Peyer's patch (tissue), 4 donors: Measurements from ENCODE around the gene GSTT4. TPM values are rescaled to one million over a fixed set of nuclear protein-coding genes. Genes with fewer than 3 reads are reported as not detected.
"Not testable (repeated sequence)": the region's sequence is repeated elsewhere in the genome, so short reads cannot be mapped to it uniquely, and the experiment has no call there.

Experiments
- DNase-seq, 3 donors: peaks; one replicate each; pipeline ENCODE4 v3.0.0-alpha.2; 2017 to 2019
- H3K27ac ChIP-seq, 4 donors: fragments of 200-600 bp; sonication (generic); one replicate each; pipeline ENCODE4 v1.5.1; 2016 to 2019
- H3K27me3 ChIP-seq, 2 donors: fragments of 200-600 bp; sonication (generic); one replicate each; pipeline ENCODE4 v1.5.1; 2019
- H3K36me3 ChIP-seq, 3 donors: fragments of 200-600 bp; sonication (generic); one replicate each; pipeline ENCODE4 v1.5.1; 2016 to 2019
- H3K4me1 ChIP-seq, 4 donors: fragments of 200-600 bp; sonication (generic); one replicate each; pipeline ENCODE4 v1.5.1; 2016 to 2019
- H3K4me3 ChIP-seq, 4 donors: fragments of 200-600 bp; sonication (generic); 1 replicate in 3 of 4; 2 replicates in 1 of 4; pipeline ENCODE4 v1.5.1; 2016 to 2019; ENCODE audit warnings: mild to moderate bottlenecking in 1 of 4
- H3K9me3 ChIP-seq, 4 donors: fragments of 200-600 bp; sonication (generic); one replicate each; pipeline ENCODE4 v1.5.1; 2016 to 2019; ENCODE audit warnings: mild to moderate bottlenecking in 1 of 4
- CTCF ChIP-seq, 6 experiments: fragments of 450-650 bp in 4 of 6; fragments of 200-600 bp in 2 of 6; sonication (generic) in 1 of 6; IDR thresholded peaks; one replicate each; pipeline ENCODE4 v1.5.1; 2017 to 2019; ENCODE audit warnings: antibody characterized with exemption in 6 of 6, mild to moderate bottlenecking in 3 of 6, moderate library complexity in 1 of 6
- POLR2A ChIP-seq, 2 donors: fragments of 450-650 bp; IDR thresholded peaks; one replicate each; pipeline ENCODE4 v1.5.1; 2017; ENCODE audit warnings: antibody characterized with exemption in 2 of 2, mild to moderate bottlenecking in 2 of 2, moderate library complexity in 2 of 2
- total RNA-seq, 4 donors: library from RNA; depleted of rRNA; stranded (reverse); fragments of >200 nt; gene quantifications; one replicate each; pipeline ENCODE4 v1.1.0, GENCODE V29; 2016

GSTT4 gene
- total RNA-seq, 4 donors from 2014 or later = not detected

GRCh38 chr22:24049978-24050377, 44.7 kb upstream of the GSTT4 start:
- TF ChIP-seq POLR2A (IDR thresholded peaks at IDR 0.05) (no peak), CTCF (IDR thresholded peaks at IDR 0.05) (no peak)
- DNase-seq = no peak
- H3K4me1 ChIP-seq = no peaks in the 10 kb centered on the region
- no peak overlapping the region for H3K4me3 ChIP-seq
- H3K36me3 ChIP-seq = peaks cover 0 to 81% (median 0%) of the 10 kb centered on the region in 3 donors
- no peaks in the 10 kb centered on the region for H3K9me3 ChIP-seq
- no peaks in the 10 kb centered on the region for H3K27me3 ChIP-seq
- H3K27ac ChIP-seq = no peak overlapping the region

- H3K36me3 ChIP-seq = peaks cover 0 to 75% (median 0%) of the 10 kb centered on the region in 3 donors
- TF ChIP-seq CTCF (IDR thresholded peaks at IDR 0.05) (no peak), POLR2A (IDR thresholded peaks at IDR 0.05) (no peak)
Observed at GRCh38 chr22:24049211-24049610, 44.0 kb upstream of the GSTT4 start.

GRCh38 chr22:24046024-24046423, 40.8 kb upstream of the GSTT4 start:
- TF ChIP-seq POLR2A (IDR thresholded peaks at IDR 0.05) = no peak
- no peak for TF ChIP-seq CTCF (IDR thresholded peaks at IDR 0.05)
- H3K4me3 ChIP-seq = no peak overlapping the region
- no peaks in the 10 kb centered on the region for H3K27me3 ChIP-seq
- DNase-seq = no peak
- H3K4me1 ChIP-seq = no peaks in the 10 kb centered on the region
- no peak overlapping the region for H3K27ac ChIP-seq
- H3K36me3 ChIP-seq = peaks cover 0 to 72% (median 0%) of the 10 kb centered on the region in 3 donors
- no peaks in the 10 kb centered on the region for H3K9me3 ChIP-seq

More at GRCh38 chr22:24049211-24049610, 44.0 kb upstream of the GSTT4 start:
- Histone ChIP-seq H3K4me1 (no peaks in the 10 kb centered on the region), H3K27ac (no peak overlapping the region), H3K27me3 (no peaks in the 10 kb centered on the region), H3K4me3 (no peak overlapping the region), H3K9me3 (no peaks in the 10 kb centered on the region)
- DNase-seq = no peak

- Histone ChIP-seq H3K4me3 (no peak overlapping the region), H3K9me3 (no peaks in the 10 kb centered on the region), H3K27ac (no peak overlapping the region), H3K36me3 (peaks cover 0 to 72% (median 0%) of the 10 kb centered on the region in 3 donors), H3K27me3 (no peaks in the 10 kb centered on the region), H3K4me1 (no peaks in the 10 kb centered on the region)
- no peak for TF ChIP-seq CTCF (IDR thresholded peaks at IDR 0.05)
- no peak for TF ChIP-seq POLR2A (IDR thresholded peaks at IDR 0.05)
- DNase-seq = no peak
Observed at GRCh38 chr22:24043958-24044357, 38.7 kb upstream of the GSTT4 start.

GRCh38 chr22:24043465-24043864, 38.2 kb upstream of the GSTT4 start:
- peaks cover 0 to 72% (median 0%) of the 10 kb centered on the region in 3 donors for H3K36me3 ChIP-seq
- H3K4me1 ChIP-seq, H3K9me3 ChIP-seq, H3K27me3 ChIP-seq, DNase-seq, H3K27ac ChIP-seq, H3K4me3 ChIP-seq: not testable (repeated sequence)

- TF ChIP-seq CTCF (IDR thresholded peaks at IDR 0.05) = no peak
- no peak for TF ChIP-seq POLR2A (IDR thresholded peaks at IDR 0.05)
- Histone ChIP-seq H3K27ac (no peak overlapping the region), H3K27me3 (no peaks in the 10 kb centered on the region), H3K36me3 (peaks cover 0 to 75% (median 0%) of the 10 kb centered on the region in 3 donors), H3K4me1 (no peaks in the 10 kb centered on the region), H3K9me3 (no peaks in the 10 kb centered on the region), H3K4me3 (no peak overlapping the region)
- DNase-seq = no peak
Observed at GRCh38 chr22:24040946-24041345, 35.7 kb upstream of the GSTT4 start.
